Measurements from ENCODE around the gene BSCL2. TPM values are rescaled to one million over a fixed set of nuclear protein-coding genes. Genes with fewer than 3 reads are reported as not detected.
A peak's percentile ranks its signal among the peaks of the same experiment; 100 is the strongest.

The BSCL2 gene
- total and polyA plus RNA-seq, 2 donors (not counting 1 experiment from before 2014, with no cell fraction given) = 38.5 to 56.3 TPM

- H3K9me3 Mint-ChIP-seq (ENCODE audit: insufficient read depth) = no peaks in the 10 kb centered on the region
- peaks cover 14% of the 10 kb centered on the region for H4K20me1 ChIP-seq (ENCODE audit: control insufficient read depth, insufficient read depth, low read length, poor library complexity, severe bottlenecking)
- ATAC-seq (ENCODE audit: low read depth) (peak; percentile 99), DNase-seq (peak; percentile 97)
- H2AFZ ChIP-seq (ENCODE audit: insufficient read depth, low read depth, low read length, poor library complexity, severe bottlenecking) = peak within 1 kb of the TSS; percentile 76
- H3K27me3 Mint-ChIP-seq = no peaks in the 10 kb centered on the region
- H3K9me3 ChIP-seq (ENCODE audit: control extremely low read depth in 1 of 3, control insufficient read depth in 2 of 3, insufficient read depth in 1 of 3, low read length in 2 of 3) = no peaks in the 10 kb centered on the region
- peak within 1 kb of the TSS; percentile 95 for H3K27ac Mint-ChIP-seq
- H3K9ac ChIP-seq (ENCODE audit: low read length) = peak within 1 kb of the TSS; percentile 90
- H3K4me3 ChIP-seq (ENCODE audit: control extremely low read depth in 1 of 5, extremely low read depth in 1 of 5, insufficient read depth in 1 of 5, low read depth in 2 of 5, low read length in 4 of 5) = peak within 1 kb of the TSS; percentile 54 to 98 (median 90)
- TF ChIP-seq CTCF (IDR thresholded peaks at IDR 0.05) (no peak), EZH2 (IDR thresholded peaks at IDR 0.05; ENCODE audit: borderline replicate concordance, insufficient read depth, low read depth, low read length, poor library complexity, severe bottlenecking) (no peak)
- WGBS (ENCODE audit: insufficient coverage) = 1% methylated on average over 71 of the region's 73 CpGs
- ChIA-PET POLR2A (interaction anchor here (0.5 to 4.7 kb wide), 11 partner anchors 18 to 205 kb away, joined by 3 to 32 read pairs (median 4); partner anchors contain the start of genes C11orf98, CSKMT, LBHD1 and TMEM223), CTCF (interaction anchor here (0.8 to 1.6 kb wide), 6 partner anchors 26 to 140 kb away, joined by 3 to 5 read pairs (median 3); partner anchors contain the start of genes MTA2 and TUT1)
- peaks cover 72% of the 10 kb centered on the region for H3K79me2 ChIP-seq (ENCODE audit: control insufficient read depth, insufficient read depth, low read length)
- H3K36me3 ChIP-seq (replicated peaks in 1 of 2; ENCODE audit: control extremely low read depth in 1 of 2, control insufficient read depth in 1 of 2, extremely low read depth in 1 of 2, insufficient read depth in 2 of 2, low read length in 1 of 2) = peaks cover 0 to 40% of the 10 kb centered on the region in 2 experiments
- H3K4me2 ChIP-seq (replicated peaks; ENCODE audit: low read depth, low read length, poor library complexity, severe bottlenecking) = peak within 1 kb of the TSS; percentile 84
- peak within 1 kb of the TSS; percentile 75 to 89 for H3K27ac ChIP-seq (ENCODE audit: low read length in 2 of 2)
- no peaks in the 10 kb centered on the region for H3K27me3 ChIP-seq (replicated peaks in 1 of 4; ENCODE audit: control extremely low read depth in 1 of 4, control insufficient read depth in 3 of 4, insufficient read depth in 4 of 4, low read length in 3 of 4)
- peaks cover 26% of the 10 kb centered on the region for H3K4me1 Mint-ChIP-seq
- H3K4me3 Mint-ChIP-seq = peak within 1 kb of the TSS; percentile 97
- intact Hi-C loops (cut with micrococcal nuclease) = loop anchor here (1.0 to 2.0 kb wide), 9 partner anchors 19 to 186 kb away; partner anchors contain the start of genes C11orf98, CSKMT, EML3 and MTA2
- peaks cover 14 to 21% of the 10 kb centered on the region in 2 donors for H3K4me1 ChIP-seq (ENCODE audit: control insufficient read depth in 2 of 2, insufficient read depth in 2 of 2, low read length in 2 of 2)
These were observed 61.0 kb downstream of the BSCL2 start, which contains the start of gene GANAB for GRCh38 chr11:62645946-62646824. Gene GANAB (minus strand): TSS chr11:62646613. CDS start chr11:62646599, 14 bp downstream.
